Measurements from ENCODE around the gene SIGLEC7. TPM values are rescaled to one million over a fixed set of nuclear protein-coding genes. Genes with fewer than 3 reads are reported as not detected.

Gene SIGLEC7
- total and polyA plus RNA-seq, 11 donors: 0.51 to 6.1 (median 1.0) TPM; not detected in 2

- Histone ChIP-seq H3K9me3 (peaks cover 0 to 6% (median 0%) of the 10 kb centered on the region in 12 donors), H3K4me3 (no peak overlapping the region), H3K27me3 (peaks cover 0 to 2% (median 0%) of the 10 kb centered on the region in 9 donors), H3K36me3 (no peaks in the 10 kb centered on the region), H3K27ac (peak overlapping the region in 3 of 12 donors; percentile 14 to 79 (median 43)), H3K4me1 (peaks cover 0 to 53% (median 0%) of the 10 kb centered on the region in 12 donors)
- no peak for TF ChIP-seq POLR2A (IDR thresholded peaks at IDR 0.05)
- TF ChIP-seq, protein P1, sequence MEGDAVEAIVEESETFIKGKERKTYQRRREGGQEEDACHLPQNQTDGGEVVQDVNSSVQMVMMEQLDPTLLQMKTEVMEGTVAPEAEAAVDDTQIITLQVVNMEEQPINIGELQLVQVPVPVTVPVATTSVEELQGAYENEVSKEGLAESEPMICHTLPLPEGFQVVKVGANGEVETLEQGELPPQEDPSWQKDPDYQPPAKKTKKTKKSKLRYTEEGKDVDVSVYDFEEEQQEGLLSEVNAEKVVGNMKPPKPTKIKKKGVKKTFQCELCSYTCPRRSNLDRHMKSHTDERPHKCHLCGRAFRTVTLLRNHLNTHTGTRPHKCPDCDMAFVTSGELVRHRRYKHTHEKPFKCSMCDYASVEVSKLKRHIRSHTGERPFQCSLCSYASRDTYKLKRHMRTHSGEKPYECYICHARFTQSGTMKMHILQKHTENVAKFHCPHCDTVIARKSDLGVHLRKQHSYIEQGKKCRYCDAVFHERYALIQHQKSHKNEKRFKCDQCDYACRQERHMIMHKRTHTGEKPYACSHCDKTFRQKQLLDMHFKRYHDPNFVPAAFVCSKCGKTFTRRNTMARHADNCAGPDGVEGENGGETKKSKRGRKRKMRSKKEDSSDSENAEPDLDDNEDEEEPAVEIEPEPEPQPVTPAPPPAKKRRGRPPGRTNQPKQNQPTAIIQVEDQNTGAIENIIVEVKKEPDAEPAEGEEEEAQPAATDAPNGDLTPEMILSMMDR (IDR thresholded peaks at IDR 0.05): no peak
- ATAC-seq (peak in 2 of 4 donors; percentile 28 to 47), DNase-seq (no peak)
- 29 to 53% (median 32%) methylated on average over 1 of the region's 1 CpG for WGBS, 4 donors
- intact Hi-C loops (cut with DNase I): no loop called here
Observed at GRCh38 chr19:51147663-51148062, 5.6 kb downstream of the SIGLEC7 start.

- Histone ChIP-seq H3K4me3 (no peak overlapping the region), H3K27me3 (peaks cover 0 to 2% (median 0%) of the 10 kb centered on the region in 9 donors), H3K36me3 (no peaks in the 10 kb centered on the region), H3K4me1 (peaks cover 0 to 50% (median 0%) of the 10 kb centered on the region in 12 donors), H3K9me3 (peaks cover 0 to 6% (median 0%) of the 10 kb centered on the region in 12 donors), H3K27ac (peak overlapping the region in 3 of 12 donors; percentile 4 to 79 (median 8))
- intact Hi-C loops (cut with DNase I): no loop called here
- no peak for ATAC-seq
- TF ChIP-seq POLR2A (IDR thresholded peaks at IDR 0.05): no peak
- TF ChIP-seq, protein P1 (IDR thresholded peaks at IDR 0.05): no peak
- DNase-seq: no peak
- 76 to 86% (median 80%) methylated on average over 3 of the region's 3 CpGs for WGBS, 4 donors
Observed at GRCh38 chr19:51148580-51148979, 6.5 kb downstream of the SIGLEC7 start.

GRCh38 chr19:51150627-51151026 is 8.5 kb downstream of the SIGLEC7 start:
- TF ChIP-seq, protein P1 (IDR thresholded peaks at IDR 0.05): no peak
- TF ChIP-seq POLR2A (IDR thresholded peaks at IDR 0.05): no peak
- Histone ChIP-seq H3K27me3 (peaks cover 0 to 12% (median 0%) of the 10 kb centered on the region in 9 donors), H3K36me3 (peaks cover 0 to 5% (median 0%) of the 10 kb centered on the region in 9 donors), H3K9me3 (peaks cover 0 to 6% (median 0%) of the 10 kb centered on the region in 12 donors), H3K4me1 (peaks cover 0 to 38% (median 0%) of the 10 kb centered on the region in 12 donors), H3K4me3 (no peak overlapping the region), H3K27ac (no peak overlapping the region)
- ATAC-seq: no peak
- WGBS, 4 donors: 40 to 51% (median 44%) methylated on average over 3 of the region's 3 CpGs
- DNase-seq: no peak
- intact Hi-C loops (cut with DNase I): loop anchor here in 1 of 10 donors (10.0 kb wide), 1 partner anchor 104 kb away; the partner anchor contains the start of gene SIGLECL1

GRCh38 chr19:51156710-51157109 is 14.6 kb downstream of the SIGLEC7 start:
- ATAC-seq: no peak
- Histone ChIP-seq H3K4me3 (no peak overlapping the region), H3K9me3 (no peaks in the 10 kb centered on the region), H3K36me3 (peaks cover 0 to 5% (median 0%) of the 10 kb centered on the region in 9 donors), H3K27me3 (peaks cover 0 to 27% (median 0%) of the 10 kb centered on the region in 9 donors), H3K4me1 (peaks cover 0 to 4% (median 0%) of the 10 kb centered on the region in 12 donors), H3K27ac (no peak overlapping the region)
- intact Hi-C loops (cut with DNase I): loop anchor here in 1 of 10 donors (10.0 kb wide), 1 partner anchor 98 kb away; the partner anchor contains the start of gene SIGLECL1
- DNase-seq: no peak
- 37 to 68% (median 54%) methylated on average over 2 of the region's 2 CpGs for WGBS, 4 donors
- TF ChIP-seq POLR2A (IDR thresholded peaks at IDR 0.05): no peak
- TF ChIP-seq, protein P1 (IDR thresholded peaks at IDR 0.05): no peak

Data from heart left ventricle (tissue), 16 donors.